Ovary (tissue), 3 donors: ENCODE data around the gene MSI2.

Experiments
- EP300 ChIP-seq: sonication (generic); formaldehyde crosslinking; IDR thresholded peaks from one replicate; pipeline ENCODE4 v1.6.1; 2017; ENCODE audit warnings: antibody characterized with exemption
- TF ChIP-seq, protein P1 (sequence below), 3 donors: fragments of 450-650 bp in 2 of 3; fragments of 200-600 bp in 1 of 3; IDR thresholded peaks; one replicate each; pipeline versions ENCODE4 v1.5.1 to v1.8.0; 2016 to 2022; ENCODE audit warnings: antibody characterized with exemption in 3 of 3, mild to moderate bottlenecking in 1 of 3
- donor health status: DM: no; HTN: no; CAD: no.

DNA sequence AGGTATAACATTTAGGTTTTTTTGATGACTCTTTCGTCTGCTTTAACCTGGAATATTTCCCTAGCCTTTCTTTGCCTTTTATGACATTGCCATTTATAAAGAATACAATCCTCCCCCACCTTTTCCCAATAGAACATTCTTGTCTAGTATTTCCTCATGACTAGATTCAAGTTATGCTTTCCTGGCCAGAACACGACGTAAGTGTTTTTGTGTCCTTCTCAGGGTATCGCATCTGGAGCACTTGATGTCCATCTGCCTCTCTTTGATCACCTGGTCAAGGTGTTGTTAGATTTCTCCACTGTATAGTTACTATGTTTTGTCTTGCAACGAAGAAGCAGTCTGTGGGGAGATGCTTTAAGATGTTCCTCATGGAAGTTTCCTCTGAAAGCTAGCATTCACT, 87.4 kb downstream of the MSI2 start:
- TF ChIP-seq, protein P1, sequence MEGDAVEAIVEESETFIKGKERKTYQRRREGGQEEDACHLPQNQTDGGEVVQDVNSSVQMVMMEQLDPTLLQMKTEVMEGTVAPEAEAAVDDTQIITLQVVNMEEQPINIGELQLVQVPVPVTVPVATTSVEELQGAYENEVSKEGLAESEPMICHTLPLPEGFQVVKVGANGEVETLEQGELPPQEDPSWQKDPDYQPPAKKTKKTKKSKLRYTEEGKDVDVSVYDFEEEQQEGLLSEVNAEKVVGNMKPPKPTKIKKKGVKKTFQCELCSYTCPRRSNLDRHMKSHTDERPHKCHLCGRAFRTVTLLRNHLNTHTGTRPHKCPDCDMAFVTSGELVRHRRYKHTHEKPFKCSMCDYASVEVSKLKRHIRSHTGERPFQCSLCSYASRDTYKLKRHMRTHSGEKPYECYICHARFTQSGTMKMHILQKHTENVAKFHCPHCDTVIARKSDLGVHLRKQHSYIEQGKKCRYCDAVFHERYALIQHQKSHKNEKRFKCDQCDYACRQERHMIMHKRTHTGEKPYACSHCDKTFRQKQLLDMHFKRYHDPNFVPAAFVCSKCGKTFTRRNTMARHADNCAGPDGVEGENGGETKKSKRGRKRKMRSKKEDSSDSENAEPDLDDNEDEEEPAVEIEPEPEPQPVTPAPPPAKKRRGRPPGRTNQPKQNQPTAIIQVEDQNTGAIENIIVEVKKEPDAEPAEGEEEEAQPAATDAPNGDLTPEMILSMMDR (IDR thresholded peaks at IDR 0.05) = no peak
- TF ChIP-seq EP300 = no peak
